ENCODE results near the gene PAPSS1. TPM values are rescaled to one million over a fixed set of nuclear protein-coding genes. Genes with fewer than 3 reads are reported as not detected.

Gene PAPSS1
- total RNA-seq: 10 to 100 TPM; 35.8 to 46.5 TPM

GRCh38 chr4:107719922-107720722 is at the start of gene PAPSS1:
PAPSS1 (minus strand) TSS chr4:107720234; CDS start chr4:107720179, 55 bp downstream.
- H3K9me3 Mint-ChIP-seq: no peaks in the 10 kb centered on the region
- H3K36me3 Mint-ChIP-seq: peaks cover 0 to 5% of the 10 kb centered on the region in 2 donors
- peak; percentile 86 to 91 for ATAC-seq
- peak; percentile 90 to 96 for DNase-seq (ENCODE audit: low spot score in 2 of 2)
- H3K27ac Mint-ChIP-seq: peak within 1 kb of the TSS; percentile 91 to 95

DNA sequence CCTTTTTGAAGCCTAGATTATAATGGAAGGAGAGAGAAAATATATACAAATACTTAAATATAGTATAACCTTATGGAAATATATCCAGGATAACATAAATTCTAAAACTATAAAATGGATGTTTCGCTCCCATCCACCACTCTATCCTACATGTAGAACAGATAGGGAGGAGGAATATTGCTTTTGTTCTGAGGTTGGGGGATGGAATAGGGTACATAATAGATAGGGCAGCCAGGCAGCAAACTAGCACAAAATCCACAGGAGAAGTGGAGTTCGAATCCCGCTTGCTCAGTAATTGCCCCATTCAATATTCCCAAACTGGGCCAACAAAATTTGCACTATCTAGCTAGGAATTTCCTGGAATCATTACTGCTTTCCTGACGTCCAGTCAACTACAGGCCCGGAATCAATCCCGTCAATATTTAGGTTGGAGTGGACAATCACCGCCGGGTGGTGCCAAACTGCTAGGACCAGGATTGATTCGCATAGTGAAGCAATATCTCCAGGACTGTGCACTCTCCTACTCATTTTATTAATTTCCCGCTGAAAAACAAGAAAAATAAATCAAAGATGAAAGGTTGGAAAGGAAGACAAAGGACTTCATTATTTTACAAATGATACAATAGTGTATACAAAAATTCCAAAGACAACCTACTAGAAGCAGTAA is 40.4 kb upstream of the PAPSS1 start:
- ATAC-seq: no peak
- Mint-ChIP-seq H3K9me3 (no peaks in the 10 kb centered on the region), H3K36me3 (no peaks in the 10 kb centered on the region)

DNA sequence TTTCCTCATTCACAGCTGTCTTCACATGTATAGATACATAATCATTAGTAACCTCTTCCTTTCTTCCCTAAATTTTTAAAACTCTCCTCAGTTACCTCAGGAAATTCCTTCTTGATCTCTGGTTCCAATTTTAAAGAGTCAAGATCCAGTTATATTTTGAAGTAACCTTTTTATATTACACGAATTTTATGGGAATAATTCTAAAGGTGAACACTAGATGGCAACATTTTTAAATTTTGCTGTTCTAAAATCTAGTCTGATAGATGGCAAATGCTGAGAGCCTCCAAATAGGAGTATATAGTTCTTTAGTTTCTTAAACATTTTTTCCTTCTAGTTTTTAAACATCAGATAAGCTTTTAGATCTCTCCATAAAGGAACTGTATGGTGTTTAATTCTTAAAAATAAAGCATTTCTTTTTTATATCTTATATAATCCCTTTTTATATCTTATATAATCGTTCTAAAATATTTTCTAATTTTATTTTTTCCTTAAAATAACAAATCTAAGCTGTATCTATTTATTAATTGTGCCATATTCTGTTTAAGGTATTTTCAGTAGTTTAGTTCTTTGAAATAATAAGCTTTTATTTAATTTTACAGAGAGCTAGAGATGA is 37.9 kb upstream of the PAPSS1 start:
- no peaks in the 10 kb centered on the region for H3K36me3 Mint-ChIP-seq
- H3K9me3 Mint-ChIP-seq: no peaks in the 10 kb centered on the region
- ATAC-seq (no peak), DNase-seq (ENCODE audit: low spot score in 2 of 2) (no peak)
- H3K27ac Mint-ChIP-seq: no peak overlapping the region

More for the DNA sequence above, 40.4 kb upstream of the PAPSS1 start:
- DNase-seq (ENCODE audit: low spot score in 2 of 2): no peak
- H3K27ac Mint-ChIP-seq: no peak overlapping the region

DNA sequence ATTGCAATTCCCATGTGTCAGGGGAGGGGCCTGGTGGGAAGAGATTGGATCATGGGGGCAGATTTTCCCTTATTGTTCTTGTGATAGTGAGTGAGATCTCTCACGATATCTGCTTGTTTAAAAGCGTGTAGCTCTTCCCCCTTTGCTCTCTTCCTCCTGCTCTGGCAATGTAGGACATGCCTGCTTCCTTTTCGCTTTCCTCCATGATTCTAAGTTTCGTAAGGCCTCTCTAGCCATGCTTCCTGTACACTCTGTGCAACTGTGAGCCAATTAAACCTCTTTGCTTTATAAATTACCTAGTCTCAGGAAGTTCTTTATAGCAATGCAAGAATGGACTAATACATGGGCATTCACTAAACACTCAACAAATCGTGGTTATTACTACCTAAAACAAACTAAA is 37.2 kb upstream of the PAPSS1 start:
- H3K9me3 Mint-ChIP-seq: no peaks in the 10 kb centered on the region
- H3K27ac Mint-ChIP-seq: no peak overlapping the region
- no peak for DNase-seq (ENCODE audit: low spot score in 2 of 2)
- no peaks in the 10 kb centered on the region for H3K36me3 Mint-ChIP-seq
- no peak for ATAC-seq

GRCh38 chr4:107755841-107756356 is 35.9 kb upstream of the PAPSS1 start:
- Mint-ChIP-seq H3K27ac (no peak overlapping the region), H3K36me3 (no peaks in the 10 kb centered on the region), H3K9me3 (no peaks in the 10 kb centered on the region)
- no peak for ATAC-seq
- DNase-seq (ENCODE audit: low spot score in 2 of 2): no peak

- Mint-ChIP-seq H3K36me3 (no peaks in the 10 kb centered on the region), H3K27ac (no peak overlapping the region), H3K9me3 (no peaks in the 10 kb centered on the region)
- ATAC-seq (peak in 1 of 2 donors; percentile 61), DNase-seq (ENCODE audit: low spot score in 2 of 2) (no peak)
Measured at GRCh38 chr4:107751670-107752069, 31.6 kb upstream of the PAPSS1 start.

DNA sequence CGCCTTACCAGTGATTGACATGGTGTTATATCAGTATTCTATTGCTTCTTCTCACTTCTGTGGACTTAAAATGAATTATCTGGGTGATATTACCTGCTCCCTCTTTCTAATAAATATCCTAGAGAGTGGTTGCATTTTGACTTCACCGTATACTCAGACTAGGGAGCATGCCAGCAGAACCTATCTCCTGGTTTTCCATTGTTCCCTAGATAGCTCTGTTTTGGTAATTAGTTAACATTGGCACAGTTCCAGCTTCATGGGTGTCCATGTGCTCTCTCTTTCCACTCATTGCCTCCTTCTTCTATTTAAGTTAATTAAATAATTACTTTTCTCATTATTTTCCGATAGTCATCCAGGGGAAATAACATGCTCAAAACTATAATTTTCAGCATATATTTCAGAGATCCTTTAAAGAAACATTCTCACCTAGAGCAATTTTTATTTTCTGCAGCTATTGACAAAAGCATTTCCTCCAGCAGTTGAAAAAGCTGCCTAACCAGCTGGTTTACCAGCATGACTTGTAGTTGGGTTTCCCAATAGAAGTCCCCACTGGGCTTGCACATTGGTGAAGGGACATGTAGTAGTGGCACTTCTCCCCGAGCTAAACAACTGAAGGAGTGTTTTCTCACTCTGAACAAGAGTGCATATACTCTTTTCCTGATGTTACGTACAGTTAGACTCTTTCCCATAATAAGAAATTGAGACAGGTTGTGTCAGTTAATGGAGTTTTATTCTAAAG is 27.9 kb upstream of the PAPSS1 start:
- H3K9me3 Mint-ChIP-seq: no peaks in the 10 kb centered on the region
- no peak for ATAC-seq
- no peaks in the 10 kb centered on the region for H3K36me3 Mint-ChIP-seq
- H3K27ac Mint-ChIP-seq: no peak overlapping the region
- DNase-seq (ENCODE audit: low spot score in 2 of 2): no peak

GRCh38 chr4:107746161-107746560 is 26.1 kb upstream of the PAPSS1 start:
- no peak for ATAC-seq

GRCh38 chr4:107744532-107744931 is 24.5 kb upstream of the PAPSS1 start:
- Mint-ChIP-seq H3K36me3 (no peaks in the 10 kb centered on the region), H3K9me3 (no peaks in the 10 kb centered on the region), H3K27ac (no peak overlapping the region)
- ATAC-seq (no peak), DNase-seq (ENCODE audit: low spot score in 2 of 2) (no peak)

More at GRCh38 chr4:107746161-107746560, 26.1 kb upstream of the PAPSS1 start:
- H3K9me3 Mint-ChIP-seq: no peaks in the 10 kb centered on the region
- no peak overlapping the region for H3K27ac Mint-ChIP-seq
- H3K36me3 Mint-ChIP-seq: no peaks in the 10 kb centered on the region
- no peak for DNase-seq (ENCODE audit: low spot score in 2 of 2)

DNA sequence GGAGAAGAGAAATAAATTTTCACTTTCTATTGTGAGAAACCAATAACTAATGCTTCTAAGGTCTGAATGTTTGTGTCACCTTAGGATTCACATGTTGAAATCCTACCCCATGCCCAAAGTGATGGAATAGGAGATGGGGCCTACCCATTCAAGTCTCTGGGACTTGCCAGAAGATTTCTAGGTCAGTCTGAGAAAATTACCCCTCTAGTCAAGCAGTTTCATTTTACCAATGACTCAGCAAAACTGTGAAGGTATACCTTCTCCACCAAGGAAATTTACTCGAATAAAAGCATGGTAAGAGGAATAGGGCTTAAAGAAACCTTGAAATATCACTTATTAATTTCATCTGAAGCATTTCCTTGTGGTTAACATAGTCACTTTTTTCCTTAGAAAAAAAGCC is 23.5 kb upstream of the PAPSS1 start:
- Mint-ChIP-seq H3K9me3 (no peaks in the 10 kb centered on the region), H3K36me3 (no peaks in the 10 kb centered on the region), H3K27ac (no peak overlapping the region)
- peak in 1 of 2 donors; percentile 16 for ATAC-seq
- DNase-seq (ENCODE audit: low spot score in 2 of 2): no peak

DNA sequence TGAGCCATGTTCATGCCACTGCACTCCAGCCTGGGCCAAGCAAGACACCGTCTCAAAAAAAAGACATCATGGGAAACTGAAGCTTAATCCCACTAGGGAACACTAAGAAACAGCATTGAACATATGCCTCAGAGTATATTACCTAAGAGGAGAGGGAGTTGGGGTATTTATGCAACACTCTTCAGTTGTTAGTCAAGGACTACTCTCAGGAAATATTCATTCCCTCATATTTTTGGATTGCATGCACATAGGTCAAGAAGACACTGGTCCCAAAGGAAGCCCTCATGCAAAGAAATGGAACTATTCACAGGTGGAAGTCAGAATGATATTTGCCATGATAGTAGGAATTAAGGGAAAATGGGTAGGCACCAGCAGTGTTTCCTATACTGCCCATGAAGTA is 22.8 kb upstream of the PAPSS1 start:
- no peaks in the 10 kb centered on the region for H3K36me3 Mint-ChIP-seq

GRCh38 chr4:107742196-107742595 is 22.2 kb upstream of the PAPSS1 start:
- no peak for ATAC-seq
- DNase-seq (ENCODE audit: low spot score in 2 of 2): no peak
- Mint-ChIP-seq H3K9me3 (no peaks in the 10 kb centered on the region), H3K36me3 (no peaks in the 10 kb centered on the region), H3K27ac (no peak overlapping the region)

More for the DNA sequence above, 22.8 kb upstream of the PAPSS1 start:
- H3K27ac Mint-ChIP-seq: no peak overlapping the region
- no peak for DNase-seq (ENCODE audit: low spot score in 2 of 2)
- no peaks in the 10 kb centered on the region for H3K9me3 Mint-ChIP-seq
- no peak for ATAC-seq

DNA sequence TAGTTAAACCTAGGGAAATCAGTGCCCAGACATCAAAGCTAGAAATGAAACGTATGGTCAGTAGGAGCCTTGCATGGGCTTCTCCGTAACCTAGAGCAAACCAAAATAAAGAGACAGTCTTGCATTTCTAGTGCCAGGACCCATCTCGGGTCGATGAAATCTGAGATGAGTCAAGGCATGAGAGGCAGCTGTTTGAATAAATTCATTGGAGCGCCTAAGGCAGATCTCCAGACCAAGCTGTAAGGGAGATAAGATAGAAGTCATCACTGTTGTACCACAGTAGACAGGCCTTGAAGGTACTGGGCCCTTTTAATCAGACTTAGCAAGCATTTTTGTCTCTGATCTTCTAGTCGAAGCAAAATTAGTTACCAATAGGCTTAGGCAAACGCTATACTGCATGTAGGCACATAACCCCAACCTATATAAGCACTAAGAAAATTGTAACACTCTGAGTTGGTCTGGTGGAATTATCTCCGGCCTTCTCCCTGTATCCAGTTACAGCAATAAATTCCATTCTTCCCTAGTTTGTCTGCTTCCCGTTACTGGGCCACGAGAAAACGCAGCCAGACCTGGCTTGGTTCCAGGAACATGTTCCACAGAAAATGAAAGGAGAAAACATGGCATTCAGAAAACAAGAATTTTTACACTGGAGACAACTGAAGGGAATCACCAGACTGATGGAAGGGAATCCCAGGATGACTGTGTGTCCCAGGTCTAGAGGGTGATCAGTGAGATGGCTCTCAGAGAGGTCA is 21.1 kb upstream of the PAPSS1 start:
- DNase-seq (ENCODE audit: low spot score in 2 of 2) (no peak), ATAC-seq (no peak)
- H3K36me3 Mint-ChIP-seq: no peaks in the 10 kb centered on the region
- H3K27ac Mint-ChIP-seq: no peak overlapping the region
- no peaks in the 10 kb centered on the region for H3K9me3 Mint-ChIP-seq

GRCh38 chr4:107740381-107740780 is 20.3 kb upstream of the PAPSS1 start:
- Mint-ChIP-seq H3K36me3 (no peaks in the 10 kb centered on the region), H3K9me3 (no peaks in the 10 kb centered on the region), H3K27ac (no peak overlapping the region)
- DNase-seq (ENCODE audit: low spot score in 2 of 2) (no peak), ATAC-seq (no peak)

GRCh38 chr4:107737450-107737849 is 17.4 kb upstream of the PAPSS1 start:
- no peak for DNase-seq (ENCODE audit: low spot score in 2 of 2)
- Mint-ChIP-seq H3K9me3 (no peaks in the 10 kb centered on the region), H3K36me3 (no peaks in the 10 kb centered on the region), H3K27ac (no peak overlapping the region)
- no peak for ATAC-seq

GRCh38 chr4:107736924-107737448 is 17.0 kb upstream of the PAPSS1 start:
- H3K36me3 Mint-ChIP-seq: no peaks in the 10 kb centered on the region
- DNase-seq (ENCODE audit: low spot score in 2 of 2): peak in 1 of 2 donors; percentile 49
- ATAC-seq: peak; percentile 52 to 63
- H3K27ac Mint-ChIP-seq: no peak overlapping the region
- no peaks in the 10 kb centered on the region for H3K9me3 Mint-ChIP-seq

Data from activated naive CD4-positive, alpha-beta T cell treated with anti-CD3 and anti-CD28 coated beads, Interleukin-2, amount 50 U/mL, for 72 hours (primary cell).